ENCODE data around the gene CSRNP3.

The CSRNP3 gene

DNA sequence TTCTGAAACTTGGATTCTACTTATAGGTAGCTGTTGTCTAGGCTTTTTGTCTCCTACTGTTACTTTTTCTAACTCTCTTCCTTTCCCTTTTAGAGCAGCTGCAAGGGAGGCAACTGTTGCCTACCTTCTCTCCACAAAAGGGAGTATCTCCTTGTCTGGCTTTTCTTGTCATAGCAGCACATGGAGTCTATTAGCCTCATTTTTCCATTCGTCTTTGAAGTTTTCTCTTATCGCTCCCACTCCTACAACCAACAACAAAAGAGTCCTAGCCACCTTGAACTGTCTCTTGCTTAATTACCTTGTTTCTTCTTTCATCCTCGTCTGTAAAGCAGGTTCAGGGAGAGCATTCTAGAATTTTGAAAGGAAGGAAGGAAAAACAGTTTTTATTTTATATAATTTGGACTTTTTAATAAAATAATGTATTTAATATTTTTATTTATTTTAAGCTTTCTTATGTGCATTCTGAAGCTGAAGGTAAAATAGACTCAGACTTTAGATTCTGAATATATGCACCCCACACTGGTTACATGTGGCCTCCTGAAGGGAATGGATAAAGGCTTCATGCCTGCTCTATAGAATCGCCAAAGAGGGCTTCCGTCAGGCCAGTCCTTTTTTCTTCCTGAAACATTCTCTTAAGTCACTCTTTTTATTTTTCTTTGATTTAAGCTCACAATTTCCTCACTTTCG lies 154.4 kb downstream of the CSRNP3 start:
- Histone ChIP-seq H3K4me2 (ENCODE audit: low read depth, low read length, poor library complexity, severe bottlenecking) (no peak overlapping the region), H3F3A (ENCODE audit: low read depth) (no peaks in the 10 kb centered on the region), H4K20me1 (ENCODE audit: insufficient read depth, low read length, poor library complexity, severe bottlenecking) (no peaks in the 10 kb centered on the region), H3K9ac (ENCODE audit: low read depth, low read length, poor library complexity, severe bottlenecking) (no peak overlapping the region), H3K79me2 (ENCODE audit: insufficient read depth, low read length) (no peaks in the 10 kb centered on the region), H3K4me3 (ENCODE audit: low read length, poor library complexity, severe bottlenecking) (no peak overlapping the region), H3K27me3 (ENCODE audit: insufficient read depth, low read length, poor library complexity, severe bottlenecking) (no peaks in the 10 kb centered on the region), H3K9me2 (replicated peaks; ENCODE audit: low read depth, low read length) (no peaks in the 10 kb centered on the region), H3K9me3 (ENCODE audit: insufficient read depth, low read depth, low read length) (no peaks in the 10 kb centered on the region), H2AFZ (ENCODE audit: low read length) (no peak overlapping the region), H3K36me3 (ENCODE audit: insufficient read depth, low read length) (no peaks in the 10 kb centered on the region), H3K4me1 (ENCODE audit: insufficient read depth, low read length, poor library complexity, severe bottlenecking) (peaks cover 7% of the 10 kb centered on the region)
- TF ChIP-seq EZH2phosphoT487 (IDR thresholded peaks at IDR 0.05; ENCODE audit: borderline replicate concordance): no peak
- TF ChIP-seq, protein P1, sequence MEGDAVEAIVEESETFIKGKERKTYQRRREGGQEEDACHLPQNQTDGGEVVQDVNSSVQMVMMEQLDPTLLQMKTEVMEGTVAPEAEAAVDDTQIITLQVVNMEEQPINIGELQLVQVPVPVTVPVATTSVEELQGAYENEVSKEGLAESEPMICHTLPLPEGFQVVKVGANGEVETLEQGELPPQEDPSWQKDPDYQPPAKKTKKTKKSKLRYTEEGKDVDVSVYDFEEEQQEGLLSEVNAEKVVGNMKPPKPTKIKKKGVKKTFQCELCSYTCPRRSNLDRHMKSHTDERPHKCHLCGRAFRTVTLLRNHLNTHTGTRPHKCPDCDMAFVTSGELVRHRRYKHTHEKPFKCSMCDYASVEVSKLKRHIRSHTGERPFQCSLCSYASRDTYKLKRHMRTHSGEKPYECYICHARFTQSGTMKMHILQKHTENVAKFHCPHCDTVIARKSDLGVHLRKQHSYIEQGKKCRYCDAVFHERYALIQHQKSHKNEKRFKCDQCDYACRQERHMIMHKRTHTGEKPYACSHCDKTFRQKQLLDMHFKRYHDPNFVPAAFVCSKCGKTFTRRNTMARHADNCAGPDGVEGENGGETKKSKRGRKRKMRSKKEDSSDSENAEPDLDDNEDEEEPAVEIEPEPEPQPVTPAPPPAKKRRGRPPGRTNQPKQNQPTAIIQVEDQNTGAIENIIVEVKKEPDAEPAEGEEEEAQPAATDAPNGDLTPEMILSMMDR (conservative IDR thresholded peaks at IDR 0.05; ENCODE audit: low read length): no peak

DNA sequence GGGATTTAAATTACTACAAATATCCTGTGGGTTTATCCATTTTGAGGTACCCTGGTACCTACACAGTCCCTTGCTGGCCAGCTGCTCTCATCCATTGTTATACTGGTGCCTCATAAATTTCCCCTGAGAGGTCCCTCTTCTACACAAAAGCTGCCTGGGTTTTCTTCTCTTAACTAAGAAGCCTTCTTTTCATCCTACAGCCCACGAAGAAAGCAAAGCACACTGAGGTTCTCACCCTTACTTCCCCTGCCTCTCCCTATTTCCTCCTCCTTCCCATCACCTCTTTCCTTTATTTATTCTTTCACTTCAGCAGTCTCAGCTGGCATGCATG lies 154.9 kb downstream of the CSRNP3 start:
- Histone ChIP-seq H3K9ac (ENCODE audit: low read depth, low read length, poor library complexity, severe bottlenecking) (no peak overlapping the region), H3K27me3 (ENCODE audit: insufficient read depth, low read length, poor library complexity, severe bottlenecking) (no peaks in the 10 kb centered on the region), H3K4me3 (ENCODE audit: low read length, poor library complexity, severe bottlenecking) (no peak overlapping the region), H3F3A (ENCODE audit: low read depth) (no peaks in the 10 kb centered on the region), H2AFZ (ENCODE audit: low read length) (peak overlapping the region; percentile 36; the same call in 1 of the 2 replicates), H3K4me2 (ENCODE audit: low read depth, low read length, poor library complexity, severe bottlenecking) (no peak overlapping the region), H3K9me2 (replicated peaks; ENCODE audit: low read depth, low read length) (no peaks in the 10 kb centered on the region), H3K79me2 (ENCODE audit: insufficient read depth, low read length) (no peaks in the 10 kb centered on the region), H3K9me3 (ENCODE audit: insufficient read depth, low read depth, low read length) (no peaks in the 10 kb centered on the region), H3K36me3 (ENCODE audit: insufficient read depth, low read length) (no peaks in the 10 kb centered on the region), H4K20me1 (ENCODE audit: insufficient read depth, low read length, poor library complexity, severe bottlenecking) (no peaks in the 10 kb centered on the region), H3K4me1 (ENCODE audit: insufficient read depth, low read length, poor library complexity, severe bottlenecking) (peaks cover 8% of the 10 kb centered on the region)
- TF ChIP-seq, protein P1 (conservative IDR thresholded peaks at IDR 0.05; ENCODE audit: low read length): no peak

DNA sequence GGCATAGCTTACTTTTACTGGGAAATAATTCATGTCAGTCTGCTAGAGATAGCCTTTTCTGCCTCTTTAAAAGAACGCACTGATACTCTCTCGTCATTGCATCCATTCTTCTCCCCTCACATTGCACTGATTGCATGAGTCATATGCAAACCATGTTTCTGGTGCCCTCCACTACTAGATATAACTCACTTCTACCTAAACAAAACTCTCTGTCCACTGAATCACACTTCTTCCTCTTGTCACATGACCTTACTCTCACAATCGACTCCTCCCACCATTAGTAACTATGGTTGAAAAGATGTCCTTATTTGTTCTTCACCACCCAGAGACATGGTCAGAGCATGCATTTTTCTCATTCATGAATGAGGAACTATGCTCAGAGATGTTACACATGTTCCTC lies 158.0 kb downstream of the CSRNP3 start:
- Histone ChIP-seq H3F3A (ENCODE audit: low read depth) (no peaks in the 10 kb centered on the region), H3K4me1 (ENCODE audit: insufficient read depth, low read length, poor library complexity, severe bottlenecking) (peaks cover 20% of the 10 kb centered on the region), H3K9ac (ENCODE audit: low read depth, low read length, poor library complexity, severe bottlenecking) (no peak overlapping the region), H3K4me3 (ENCODE audit: low read length, poor library complexity, severe bottlenecking) (no peak overlapping the region), H2AFZ (ENCODE audit: low read length) (no peak overlapping the region; the same call in 1 of the 2 replicates), H3K79me2 (ENCODE audit: insufficient read depth, low read length) (no peaks in the 10 kb centered on the region), H3K9me2 (replicated peaks; ENCODE audit: low read depth, low read length) (no peaks in the 10 kb centered on the region), H3K36me3 (ENCODE audit: insufficient read depth, low read length) (no peaks in the 10 kb centered on the region), H4K20me1 (ENCODE audit: insufficient read depth, low read length, poor library complexity, severe bottlenecking) (no peaks in the 10 kb centered on the region), H3K4me2 (ENCODE audit: low read depth, low read length, poor library complexity, severe bottlenecking) (no peak overlapping the region), H3K9me3 (ENCODE audit: insufficient read depth, low read depth, low read length) (no peaks in the 10 kb centered on the region), H3K27me3 (ENCODE audit: insufficient read depth, low read length, poor library complexity, severe bottlenecking) (no peaks in the 10 kb centered on the region)
- TF ChIP-seq EZH2phosphoT487 (IDR thresholded peaks at IDR 0.05; ENCODE audit: borderline replicate concordance): no peak
- TF ChIP-seq, protein P1 (conservative IDR thresholded peaks at IDR 0.05; ENCODE audit: low read length): no peak

Data from Loucy (cell line).